ENCODE measurements around the gene ASB5.

ASB5 gene

GRCh38 chr4:176277162-176277904, 8.3 kb upstream of the ASB5 start:
- peak in 1 of 3 experiments; percentile 19 for DNase-seq (ENCODE audit: low read depth in 3 of 3)

GRCh38 chr4:176276710-176277109, 7.7 kb upstream of the ASB5 start:
- DNase-seq (ENCODE audit: low read depth in 3 of 3): no peak

- no peak for DNase-seq (ENCODE audit: low read depth in 3 of 3)
Measured at GRCh38 chr4:176274441-176274840, 5.4 kb upstream of the ASB5 start.

GRCh38 chr4:176273736-176274135, 4.7 kb upstream of the ASB5 start:
- DNase-seq (ENCODE audit: low read depth in 3 of 3): no peak

GRCh38 chr4:176272799-176273198, 3.8 kb upstream of the ASB5 start:
- DNase-seq (ENCODE audit: low read depth in 3 of 3): no peak

- DNase-seq (ENCODE audit: low read depth in 3 of 3): no peak
Measured at GRCh38 chr4:176271749-176272148, 2.7 kb upstream of the ASB5 start.

GRCh38 chr4:176270669-176271068, 1.6 kb upstream of the ASB5 start:
- DNase-seq (ENCODE audit: low read depth in 3 of 3): no peak

- DNase-seq (ENCODE audit: low read depth in 3 of 3): no peak
Measured at GRCh38 chr4:176266026-176266425, 3.0 kb downstream of the ASB5 start.

- DNase-seq (ENCODE audit: low read depth in 3 of 3): no peak
Measured at GRCh38 chr4:176262243-176262642, 6.8 kb downstream of the ASB5 start.

- DNase-seq (ENCODE audit: low read depth in 3 of 3): no peak
Measured at GRCh38 chr4:176261481-176261880, 7.5 kb downstream of the ASB5 start.

- DNase-seq (ENCODE audit: low read depth in 3 of 3): no peak
Measured at GRCh38 chr4:176261018-176261417, 8.0 kb downstream of the ASB5 start.

- DNase-seq (ENCODE audit: low read depth in 3 of 3): no peak
Measured at GRCh38 chr4:176259330-176260090, 9.5 kb downstream of the ASB5 start.

GRCh38 chr4:176258135-176258534, 10.9 kb downstream of the ASB5 start:
- no peak for DNase-seq (ENCODE audit: low read depth in 3 of 3)

GRCh38 chr4:176256921-176257320, 12.1 kb downstream of the ASB5 start:
- DNase-seq (ENCODE audit: low read depth in 3 of 3): no peak

GRCh38 chr4:176242764-176243347, 26.2 kb downstream of the ASB5 start:
- DNase-seq (ENCODE audit: low read depth in 3 of 3): no peak

- DNase-seq (ENCODE audit: low read depth in 3 of 3): no peak
Measured at GRCh38 chr4:176241703-176242102, 27.3 kb downstream of the ASB5 start.

- no peak for DNase-seq (ENCODE audit: low read depth in 3 of 3)
Measured at GRCh38 chr4:176238826-176239225, 30.2 kb downstream of the ASB5 start.

- no peak for DNase-seq (ENCODE audit: low read depth in 3 of 3)
Measured at GRCh38 chr4:176238157-176238610, 30.8 kb downstream of the ASB5 start.

GRCh38 chr4:176236946-176237345, 32.1 kb downstream of the ASB5 start:
- no peak for DNase-seq (ENCODE audit: low read depth in 3 of 3)

GRCh38 chr4:176230836-176231235, 38.2 kb downstream of the ASB5 start:
- DNase-seq (ENCODE audit: low read depth in 3 of 3): no peak

GRCh38 chr4:176229645-176230044, 39.4 kb downstream of the ASB5 start:
- no peak for DNase-seq (ENCODE audit: low read depth in 3 of 3)

- DNase-seq (ENCODE audit: low read depth in 3 of 3): no peak
Measured at GRCh38 chr4:176226736-176227135, 42.3 kb downstream of the ASB5 start.

- DNase-seq (ENCODE audit: low read depth in 3 of 3): no peak
Measured at GRCh38 chr4:176223561-176223960, 45.5 kb downstream of the ASB5 start.

Measured in stimulated activated CD4-positive, alpha-beta T cell treated with anti-CD3 and anti-CD28 coated beads, TNF-alpha, amount 100 ng/mL, for 24 hours (primary cell).